GM18858 (cell line): Measurements from ENCODE around the gene ADCY7.

ENCODE experiments used
- ATAC-seq: cut with Tn5 transposase; IDR thresholded peaks from one replicate; pipeline ENCODE4 v1.9.1; 2021; ENCODE audit not compliant: unreplicated experiment

ADCY7 gene

DNA sequence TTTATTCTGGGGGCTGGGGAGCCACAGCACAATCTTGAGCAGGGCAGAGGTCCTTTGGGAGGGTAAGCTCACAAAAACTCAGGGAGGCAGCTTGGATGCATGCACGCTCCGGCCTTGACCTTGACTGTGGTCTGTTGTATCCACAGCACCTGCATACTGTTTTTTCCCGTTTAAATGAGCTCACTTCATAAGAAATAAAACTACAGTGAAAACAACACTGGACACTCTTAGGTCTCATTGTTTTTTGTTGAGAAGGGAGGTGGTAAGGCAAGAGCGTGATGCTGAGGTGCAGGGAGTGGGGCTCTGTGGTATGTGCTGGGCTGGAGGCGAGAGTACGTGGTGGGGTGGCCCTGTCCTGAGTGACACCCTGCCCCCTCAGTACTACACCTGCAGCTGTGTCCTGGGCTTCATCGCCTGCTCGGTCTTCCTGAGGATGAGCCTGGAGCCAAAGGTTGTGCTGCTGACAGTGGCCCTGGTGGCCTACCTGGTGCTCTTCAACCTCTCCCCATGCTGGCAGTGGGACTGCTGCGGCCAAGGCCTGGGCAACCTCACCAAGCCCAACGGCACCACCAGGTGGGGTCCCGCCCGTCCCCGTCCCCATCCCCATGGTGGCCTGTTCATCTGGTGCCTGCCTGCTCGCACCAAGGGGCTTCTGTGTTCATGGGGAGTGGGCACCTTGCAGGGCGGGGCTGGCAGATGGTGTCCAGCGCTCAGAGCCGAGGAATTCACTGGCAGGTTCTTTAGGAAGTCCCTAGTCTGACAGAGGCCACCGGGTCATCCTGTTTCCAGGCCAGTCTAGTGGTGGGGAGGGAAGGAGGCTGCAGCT, 44.2 kb downstream of the ADCY7 start:
- ATAC-seq = no peak

- ATAC-seq = no peak
Measured at GRCh38 chr16:50311134-50311528, 44.8 kb downstream of the ADCY7 start.

DNA sequence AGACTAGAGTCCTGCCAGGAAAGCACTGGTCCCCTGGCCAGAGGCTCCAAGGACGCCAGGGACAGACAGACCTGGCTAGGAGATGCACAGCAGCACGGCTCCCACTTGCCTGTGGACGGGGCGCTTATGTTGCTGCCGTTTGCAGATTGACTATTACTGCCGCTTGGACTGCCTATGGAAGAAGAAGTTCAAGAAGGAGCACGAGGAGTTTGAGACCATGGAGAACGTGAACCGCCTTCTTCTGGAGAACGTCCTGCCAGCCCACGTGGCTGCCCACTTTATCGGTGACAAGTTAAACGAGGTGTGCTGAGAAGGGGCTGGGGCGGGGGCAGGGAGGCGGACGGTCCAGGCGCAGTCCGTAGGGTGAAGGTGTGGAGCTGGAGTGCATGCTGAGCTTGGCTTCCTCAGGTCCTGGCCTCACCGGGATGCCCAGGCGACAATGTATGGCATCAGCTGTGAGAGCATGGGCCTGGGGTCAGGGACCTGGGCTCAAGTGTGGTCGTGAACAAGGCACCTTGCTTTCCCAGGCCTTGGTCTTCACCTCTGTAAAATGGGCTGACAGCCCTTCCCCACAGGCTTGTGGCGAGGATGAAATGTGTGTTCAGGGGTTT, 45.6 kb downstream of the ADCY7 start:
- ATAC-seq = no peak

DNA sequence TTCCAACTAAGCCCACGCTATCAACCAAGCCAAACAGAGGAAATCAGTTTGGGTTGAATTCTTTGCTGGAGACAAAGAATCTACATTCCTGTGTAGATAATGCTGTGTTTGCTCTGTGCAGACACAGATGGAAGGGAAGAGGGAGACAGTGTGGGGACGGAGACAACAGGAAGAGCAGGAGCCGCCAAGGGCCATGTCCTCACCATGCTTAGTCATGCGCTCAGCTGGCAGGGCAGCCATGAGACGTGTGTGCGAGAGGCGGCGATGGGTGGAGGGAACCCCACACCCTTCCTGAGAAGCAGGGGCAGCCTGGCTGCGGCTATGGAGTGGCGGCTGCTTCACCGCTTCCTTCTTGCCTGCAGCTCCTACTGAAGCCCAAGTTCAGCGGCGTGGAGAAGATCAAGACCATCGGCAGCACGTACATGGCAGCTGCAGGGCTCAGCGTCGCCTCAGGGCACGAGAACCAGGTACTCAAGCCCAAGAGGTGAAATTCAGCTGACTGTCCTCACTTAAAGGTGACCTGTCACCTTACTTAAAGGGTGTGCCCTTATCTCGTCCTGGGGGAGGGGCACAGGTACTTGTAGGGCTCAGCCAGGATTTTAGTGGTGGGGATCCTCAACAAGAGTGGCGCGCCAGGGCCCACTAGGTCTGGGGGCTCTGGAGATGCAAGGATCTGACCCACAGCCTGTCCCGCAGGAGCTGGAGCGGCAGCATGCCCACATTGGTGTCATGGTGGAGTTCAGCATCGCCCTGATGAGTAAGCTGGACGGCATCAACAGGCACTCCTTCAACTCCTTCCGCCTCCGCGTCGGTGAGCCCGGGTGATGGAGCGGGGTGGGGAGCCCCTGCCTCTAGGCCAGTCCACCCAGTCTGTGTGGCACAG, 47.5 kb downstream of the ADCY7 start:
- ATAC-seq = no peak

- ATAC-seq = no peak
Measured at GRCh38 chr16:50314665-50315064, 48.3 kb downstream of the ADCY7 start.

DNA sequence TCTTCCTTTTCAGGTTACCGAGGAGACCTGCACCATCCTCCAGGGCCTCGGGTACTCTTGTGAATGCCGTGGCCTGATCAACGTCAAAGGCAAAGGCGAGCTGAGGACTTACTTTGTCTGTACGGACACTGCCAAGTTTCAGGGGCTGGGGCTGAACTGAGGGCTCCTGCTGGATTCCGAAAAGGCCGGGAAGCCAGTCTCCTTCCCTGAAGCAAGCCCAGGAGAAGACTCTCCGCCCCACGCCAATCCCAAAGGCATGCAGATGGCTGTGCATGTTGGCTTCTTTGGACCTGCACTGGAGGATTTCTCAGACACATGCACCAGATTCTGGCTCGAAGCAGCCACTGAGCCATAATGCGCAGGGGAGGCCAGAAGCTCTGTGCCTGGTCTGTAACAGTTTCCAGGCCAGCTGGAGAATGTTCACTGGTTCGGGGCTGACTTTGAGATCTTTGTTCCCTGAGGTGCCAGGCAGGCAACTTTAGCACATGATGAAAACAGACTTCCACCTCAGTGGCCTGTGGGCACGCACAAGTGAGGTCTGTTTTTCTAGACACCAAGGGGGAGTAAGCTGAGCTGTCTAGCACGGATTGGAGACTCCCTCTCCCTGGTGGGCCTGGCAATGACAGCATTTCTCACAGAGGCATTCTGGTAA, 49.1 kb downstream of the ADCY7 start:
- ATAC-seq = no peak

DNA sequence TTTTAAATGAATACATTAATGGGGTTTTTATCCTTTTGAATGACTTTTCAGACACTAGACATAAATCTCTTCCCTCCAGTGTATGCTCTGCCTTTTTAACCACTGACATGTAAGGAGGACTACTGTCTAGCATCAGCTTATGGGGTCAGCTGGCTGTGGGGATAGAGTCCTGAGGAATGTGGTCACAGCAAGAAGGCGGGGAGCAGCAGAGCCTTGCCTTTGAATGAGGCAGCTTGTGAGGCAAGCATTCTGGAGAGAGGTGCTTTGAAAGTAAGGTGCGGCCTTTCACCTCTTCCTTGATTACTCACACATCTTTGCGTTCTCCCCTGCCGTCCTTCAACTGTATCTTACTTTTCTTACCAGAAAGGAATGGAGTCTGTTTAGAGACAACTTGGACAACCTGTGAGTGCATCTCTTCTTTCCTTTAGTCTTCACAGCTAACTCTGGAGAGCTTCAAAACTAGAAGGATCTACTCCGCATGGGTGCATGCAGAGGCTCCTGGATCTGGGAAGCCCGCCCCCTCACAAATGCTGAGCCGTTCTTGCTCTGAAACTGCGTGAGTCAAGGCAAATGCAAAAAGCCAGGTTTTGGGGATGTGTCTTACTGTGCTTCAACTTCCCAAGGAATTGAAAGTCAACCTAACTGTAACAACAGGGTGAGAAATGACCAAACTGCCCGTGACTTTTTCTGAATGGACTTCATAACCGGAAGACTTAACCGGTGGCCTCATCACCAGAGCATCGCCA, 49.9 kb downstream of the ADCY7 start:
- ATAC-seq = no peak

DNA sequence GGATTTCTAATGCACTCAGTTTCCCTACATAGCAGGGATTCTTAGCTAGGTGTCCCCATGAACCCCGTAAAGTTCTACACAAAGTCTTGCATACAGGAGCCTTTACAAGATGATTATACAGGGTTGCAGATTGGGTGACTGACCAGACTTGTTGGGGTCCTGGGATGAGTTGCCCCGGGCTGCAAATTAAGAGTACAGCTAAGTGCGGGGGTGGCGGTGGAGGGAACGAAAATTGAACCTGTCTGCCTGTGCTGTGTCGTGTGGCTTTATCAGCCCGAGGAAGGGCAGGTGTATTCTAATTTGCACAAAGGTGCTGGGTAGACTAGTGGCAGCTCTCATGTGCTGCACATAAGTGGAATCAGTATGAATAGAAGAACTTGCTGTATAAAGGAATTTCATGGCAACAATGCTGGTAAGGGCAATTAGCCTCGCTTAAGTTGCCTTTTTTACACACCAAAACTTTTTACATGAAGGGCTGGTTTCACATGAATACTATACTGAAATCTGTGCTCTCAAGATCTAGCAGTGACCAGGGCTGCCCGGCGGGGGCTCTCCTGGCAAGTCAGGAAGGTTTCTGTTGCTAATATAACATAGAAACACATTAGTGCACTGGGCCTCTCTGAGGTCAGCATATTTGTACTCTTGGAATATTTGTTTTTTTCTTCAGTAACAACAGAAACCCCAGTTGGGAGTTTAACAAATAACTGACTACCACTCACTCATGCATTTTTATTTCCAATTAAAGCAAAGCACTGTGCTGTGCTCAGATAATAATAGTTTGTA, 50.7 kb downstream of the ADCY7 start:
- no peak for ATAC-seq

DNA sequence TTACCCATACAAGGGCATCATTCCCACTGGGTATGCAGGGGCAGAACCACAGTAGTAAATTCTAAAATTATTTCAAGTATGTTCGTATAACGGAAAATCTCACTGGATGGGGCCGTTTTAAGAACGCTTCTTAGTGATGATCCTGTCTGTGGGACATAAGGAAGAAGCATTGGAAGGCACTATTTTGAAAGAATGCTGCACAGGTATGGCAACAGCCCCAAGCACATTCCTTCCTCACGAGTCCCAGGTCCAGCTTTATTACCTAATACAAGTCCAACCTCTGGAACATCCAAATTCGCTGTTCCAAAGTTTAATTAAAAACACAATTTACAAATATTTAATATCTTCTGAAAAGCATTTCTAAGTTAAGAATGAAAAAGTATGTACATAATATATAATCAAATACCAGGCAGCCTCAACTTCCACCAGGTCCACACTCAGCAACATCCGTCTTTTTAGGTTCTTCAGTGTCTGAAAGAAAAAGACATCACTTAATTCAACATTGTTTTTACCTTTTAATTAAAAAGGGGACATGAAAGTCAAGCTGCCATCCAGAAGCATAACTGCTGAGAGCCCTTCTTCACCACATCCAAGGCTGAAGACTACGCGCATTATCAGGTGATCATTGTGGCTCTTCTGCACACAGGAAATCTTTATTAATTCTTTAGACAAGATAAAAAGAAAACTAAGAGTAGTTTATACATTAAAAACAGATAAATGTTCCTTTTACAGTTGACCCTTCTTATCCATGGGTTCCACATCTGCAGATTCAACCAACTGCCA, 52.6 kb downstream of the ADCY7 start:
- no peak for ATAC-seq

- ATAC-seq = no peak
Measured at GRCh38 chr16:50320310-50320709, 54.0 kb downstream of the ADCY7 start.

GRCh38 chr16:50322333-50322732, 56.0 kb downstream of the ADCY7 start:
- no peak for ATAC-seq

DNA sequence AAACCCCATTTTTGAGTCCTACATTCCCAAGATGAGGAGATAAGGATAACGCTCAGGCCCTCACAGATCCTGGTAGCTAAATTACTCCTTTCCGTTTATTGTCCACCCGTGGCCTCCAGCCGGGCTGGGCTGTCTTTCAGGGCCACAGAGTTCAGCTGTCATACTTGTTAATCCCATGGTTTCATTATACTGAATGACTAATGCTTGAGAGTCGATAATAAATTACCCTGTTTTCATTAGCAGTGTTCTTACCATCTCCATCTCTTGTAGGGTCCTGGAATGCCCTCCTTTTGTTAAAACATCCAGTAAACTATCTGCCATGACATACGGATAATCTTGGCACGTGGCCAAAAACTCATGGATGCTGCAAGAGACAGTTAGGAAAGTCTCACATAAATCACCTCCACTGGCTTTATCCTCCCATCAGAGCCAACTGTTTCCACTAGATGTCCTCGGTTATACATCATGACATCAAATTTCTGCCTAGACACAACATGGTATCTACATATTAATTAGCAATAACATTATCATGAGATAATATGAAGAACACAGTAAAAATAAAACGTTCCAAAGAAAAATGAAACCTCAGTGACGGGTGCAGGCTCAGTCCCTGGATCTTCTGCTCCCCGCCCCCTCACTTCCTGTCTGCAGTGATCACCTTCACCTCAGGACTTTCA, 57.1 kb downstream of the ADCY7 start:
- ATAC-seq = no peak

GRCh38 chr16:50324345-50324744, 58.0 kb downstream of the ADCY7 start:
- ATAC-seq = no peak

- ATAC-seq = no peak
Measured at GRCh38 chr16:50326264-50326663, 59.9 kb downstream of the ADCY7 start.

GRCh38 chr16:50326835-50327465, 60.6 kb downstream of the ADCY7 start:
- peak; percentile 47 for ATAC-seq

GRCh38 chr16:50329446-50330189, 63.3 kb downstream of the ADCY7 start:
- no peak for ATAC-seq

DNA sequence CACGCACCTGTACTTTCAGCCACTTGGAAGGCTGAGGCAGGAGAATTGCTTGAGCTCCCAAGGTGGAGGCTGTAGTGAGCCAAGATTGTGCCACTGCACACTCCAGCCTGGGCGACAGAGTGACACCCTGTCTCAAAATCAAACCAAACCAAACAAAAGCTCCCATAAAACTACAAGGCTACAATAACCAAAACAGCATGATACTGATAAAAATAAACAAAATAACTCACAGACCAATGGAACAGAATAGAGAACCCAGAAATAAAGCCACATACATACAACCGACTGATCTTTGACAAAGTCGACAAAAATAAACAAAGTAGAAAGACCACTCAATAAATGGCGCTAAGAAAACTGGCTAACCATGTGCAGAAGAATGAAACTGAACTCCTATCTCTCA, 65.2 kb downstream of the ADCY7 start:
- ATAC-seq = no peak
